ENCODE measurements around the gene SLC43A3.

GRCh38 chr11:57461841-57462489 lies 35.0 kb upstream of the SLC43A3 start:
- TF ChIP-seq GABPA (IDR thresholded peaks at IDR 0.05; ENCODE audit: low read depth) (no peak), CTCF (IDR thresholded peaks at IDR 0.05; ENCODE audit: insufficient read depth, low read length) (no peak), POLR2AphosphoS5 (IDR thresholded peaks at IDR 0.05; ENCODE audit: low read depth) (no peak), REST (IDR thresholded peaks at IDR 0.05; ENCODE audit: insufficient replicate concordance, low read depth) (no peak), SPI1 (IDR thresholded peaks at IDR 0.05; ENCODE audit: borderline replicate concordance, low read depth) (no peak)
